HCT116 (cell line): ENCODE measurements around the gene EFCAB5. TPM values are rescaled to one million over a fixed set of nuclear protein-coding genes. Genes with fewer than 3 reads are reported as not detected.

Source experiments
- ATAC-seq: fragments of 200-7000 bp; cut with Tn5 transposase; 2 replicates; pipeline ENCODE4 v1.9.1; 2020; ENCODE audit warnings: mild to moderate bottlenecking, moderate library complexity
- BruUV-seq: library from RNA; stranded (reverse); fragments of 400-500 nt; replicated peaks from 2 replicates; lab custom pipeline; 2021; lab: Mats Ljungman, UMichigan
- CTCF ChIA-PET: fragments of 300-600 bp; sonication (Branson Sonifier 250); formaldehyde crosslinking; loops from one replicate; lab custom pipeline; 2021; ENCODE audit warnings: antibody characterized with exemption; lab: Charles Lee
- POLR2A ChIA-PET: fragments of 300-600, 350-600 bp; sonication (Branson Sonifier 250); formaldehyde crosslinking; loops from one replicate; lab custom pipeline; 2021; ENCODE audit warnings: antibody characterized with exemption; lab: Charles Lee
- RAD21 ChIA-PET, 2 experiments: fragments of 300-600 bp; sonication (Branson Sonifier 250); formaldehyde crosslinking; loops; one replicate each; lab custom pipeline; 2023; ENCODE audit warnings: low total read pairs in 2 of 2; ENCODE audit not compliant: uncharacterized antibody in 2 of 2, unreplicated experiment in 2 of 2, low non-redundant PET in 1 of 2; lab: Charles Lee
- DNase-seq: peaks from one replicate; pipeline ENCODE4 v3.0.0-alpha.2; 2010; ENCODE audit warnings: low read depth, low spot score
- H2AFZ ChIP-seq: fragments of 200-600 bp; shearing (Covaris generic), sonication (generic); 2 replicates; pipeline ENCODE4 v1.6.1; 2017; ENCODE audit warnings: low read depth, mixed run types, mixed read lengths, antibody characterized with exemption, low read length; ENCODE audit not compliant: poor library complexity, severe bottlenecking
- H3K27ac ChIP-seq: 2 replicates; pipeline ENCODE4 v1.5.1; 2012; ENCODE audit warnings: low read depth, low read length
- H3K27me3 ChIP-seq: fragments of 200-600 bp; sonication (generic); 2 replicates; pipeline ENCODE4 v1.6.1; 2016; ENCODE audit warnings: mixed run types, low read length, mixed read lengths; ENCODE audit not compliant: insufficient read depth
- H3K36me3 ChIP-seq, 2 experiments: fragments of 200-500 bp in 1 of 2; fragments of 200-600 bp in 1 of 2; sonication (Bioruptor generic) in 1 of 2; sonication (generic) in 1 of 2; 2 replicates each; pipeline versions ENCODE4 v1.5.1 to v1.6.1; 2014 to 2016; ENCODE audit warnings: low read length in 2 of 2, inconsistent platforms in 1 of 2, mixed read lengths in 1 of 2, mixed run types in 1 of 2; ENCODE audit not compliant: insufficient read depth in 2 of 2, control insufficient read depth in 1 of 2
- H3K4me1 ChIP-seq, 2 experiments: fragments of 200-600 bp in 1 of 2; sonication (generic) in 1 of 2; 2 replicates each; pipeline versions ENCODE4 v1.5.1 to v1.6.1; 2012 to 2017; ENCODE audit warnings: low read length in 2 of 2, inconsistent platforms in 1 of 2, mild to moderate bottlenecking in 1 of 2, mixed read lengths in 1 of 2, mixed run types in 1 of 2, moderate library complexity in 1 of 2; ENCODE audit not compliant: insufficient read depth in 2 of 2, control insufficient read depth in 1 of 2
- H3K4me2 ChIP-seq: fragments of 200-600 bp; sonication (generic); 2 replicates; pipeline ENCODE4 v1.6.1; 2017; ENCODE audit warnings: mixed run types, low read length, mixed read lengths
- H3K4me3 ChIP-seq, 2 experiments: fragments of 200-600 bp in 1 of 2; sonication (generic) in 1 of 2; replicated peaks in 1 of 2; 2 replicates each; pipeline ENCODE4 v1.5.1; 2011 to 2016; ENCODE audit warnings: low read length in 2 of 2, control low read depth in 1 of 2, low read depth in 1 of 2, mild to moderate bottlenecking in 1 of 2, mixed read lengths in 1 of 2, mixed run types in 1 of 2
- H3K79me2 ChIP-seq: fragments of 200-600 bp; sonication (generic); 2 replicates; pipeline ENCODE4 v1.6.1; 2017; ENCODE audit warnings: mild to moderate bottlenecking, mixed run types, low read length, moderate library complexity, mixed read lengths; ENCODE audit not compliant: insufficient read depth
- H3K9ac ChIP-seq: fragments of 200-600 bp; sonication (generic); 2 replicates; pipeline ENCODE4 v1.6.1; 2016; ENCODE audit warnings: low read length, mixed read lengths
- H3K9me2 ChIP-seq: fragments of 200-600 bp; sonication (generic), shearing (Covaris generic); 2 replicates; pipeline ENCODE4 v1.6.1; 2017; ENCODE audit warnings: mixed run types, mild to moderate bottlenecking, moderate library complexity; ENCODE audit not compliant: insufficient read depth
- H3K9me3 ChIP-seq, 2 experiments: fragments of 200-500 bp in 1 of 2; fragments of 200-600 bp in 1 of 2; sonication (Bioruptor generic) in 1 of 2; sonication (generic) in 1 of 2; 2 replicates each; pipeline ENCODE4 v1.6.1; 2014 to 2017; ENCODE audit warnings: low read length in 2 of 2, mixed read lengths in 2 of 2, inconsistent platforms in 1 of 2, low read depth in 1 of 2, mild to moderate bottlenecking in 1 of 2, mixed run types in 1 of 2, moderate library complexity in 1 of 2; ENCODE audit not compliant: control insufficient read depth in 1 of 2, insufficient read depth in 1 of 2
- H4K20me1 ChIP-seq: fragments of 200-600 bp; sonication (generic), shearing (Covaris generic); 2 replicates; pipeline ENCODE4 v1.6.1; 2017; ENCODE audit warnings: mixed run types, mild to moderate bottlenecking, moderate library complexity; ENCODE audit not compliant: insufficient read depth
- CTCF ChIP-seq, 3 experiments: fragments of 200-600 bp in 1 of 3; sonication (generic) in 1 of 3; IDR thresholded peaks in 2 of 3; conservative IDR thresholded peaks in 1 of 3; 2 replicates each; pipeline ENCODE4 v1.5.1; 2012 to 2017; ENCODE audit warnings: low read depth in 2 of 3, low read length in 2 of 3, antibody characterized with exemption in 1 of 3, borderline replicate concordance in 1 of 3, control low read depth in 1 of 3, mild to moderate bottlenecking in 1 of 3, mixed read lengths in 1 of 3, mixed run types in 1 of 3, moderate library complexity in 1 of 3; ENCODE audit not compliant: insufficient read depth in 1 of 3
- RAD21 ChIP-seq: IDR thresholded peaks from 2 replicates; pipeline ENCODE4 v1.6.1; 2012; ENCODE audit warnings: low read depth, mild to moderate bottlenecking
- ZBTB33 ChIP-seq: IDR thresholded peaks from 2 replicates; pipeline ENCODE4 v1.6.1; 2011; ENCODE audit warnings: mild to moderate bottlenecking, low read length, moderate library complexity; ENCODE audit not compliant: insufficient replicate concordance; ENCODE audit errors: extremely low read depth
- ZFX ChIP-seq: fragments of 450-650 bp; IDR thresholded peaks from 2 replicates; pipeline ENCODE4 v1.6.1; 2017
- intact Hi-C: fragments of 100-400 bp; cut with micrococcal nuclease; formaldehyde crosslinking; loops from 2 replicates; pipeline ENCODE4 v1.10.0; 2022
- total RNA-seq: library from RNA; stranded (reverse); gene quantifications from one replicate; pipeline ENCODE4 v1.2.1, GENCODE V29; 2021; ENCODE audit not compliant: unreplicated experiment

The EFCAB5 gene
- total RNA-seq, 1 experiment from 2014 or later = 0.17 TPM

- Histone ChIP-seq H3K79me2 (no peaks in the 10 kb centered on the region), H2AFZ (peak overlapping the region; percentile 85), H3K4me3 (no peak overlapping the region), H3K9me2 (no peaks in the 10 kb centered on the region), H3K27me3 (no peaks in the 10 kb centered on the region), H3K27ac (no peak overlapping the region), H3K36me3 (no peaks in the 10 kb centered on the region), H4K20me1 (no peaks in the 10 kb centered on the region), H3K9me3 (no peaks in the 10 kb centered on the region), H3K9ac (no peak overlapping the region), H3K4me1 (peaks cover 0 to 32% of the 10 kb centered on the region in 2 experiments; a peak in 2 of 4 replicates), H3K4me2 (peak overlapping the region; percentile 57)
- TF ChIP-seq CTCF (IDR thresholded peaks at IDR 0.05 in 2 of 3, conservative IDR thresholded peaks at IDR 0.05 in 1 of 3; ENCODE audit: borderline replicate concordance in 1 of 3, insufficient read depth in 1 of 3, low read depth in 2 of 3, low read length in 2 of 3) = peak; percentile 62 to 91 (median 85)
- no peak for TF ChIP-seq ZBTB33
- no peak for TF ChIP-seq ZFX
- TF ChIP-seq RAD21 = peak; percentile 93
- POLR2A ChIA-PET = interaction anchor here (0.8 to 1.4 kb wide), 2 partner anchors 64 to 477 kb away, joined by 3 read pairs; no protein-coding TSS in a partner anchor
- CTCF ChIA-PET = interaction anchor here (0.6 to 5.7 kb wide), 52 partner anchors 9 to 970 kb away, joined by 3 to 79 read pairs (median 4); partner anchors contain the start of genes ANKRD13B, CORO6, SSH2 and TP53I13
- ATAC-seq = peak; percentile 86
- intact Hi-C loops = loop anchor here (1.0 to 2.0 kb wide), 5 partner anchors 67 to 476 kb away; partner anchors contain the start of gene SSH2
- no TSS peak for BruUV-seq
- RAD21 ChIA-PET = interaction anchor here (0.6 to 1.8 kb wide), 8 partner anchors 66 to 454 kb away, joined by 3 to 7 read pairs (median 5); no protein-coding TSS in a partner anchor
- peak; percentile 54 for DNase-seq
Measured at GRCh38 chr17:30093463-30094147, 152.2 kb downstream of the EFCAB5 start.
